Measurements from ENCODE around the gene ZNF462.

DNA sequence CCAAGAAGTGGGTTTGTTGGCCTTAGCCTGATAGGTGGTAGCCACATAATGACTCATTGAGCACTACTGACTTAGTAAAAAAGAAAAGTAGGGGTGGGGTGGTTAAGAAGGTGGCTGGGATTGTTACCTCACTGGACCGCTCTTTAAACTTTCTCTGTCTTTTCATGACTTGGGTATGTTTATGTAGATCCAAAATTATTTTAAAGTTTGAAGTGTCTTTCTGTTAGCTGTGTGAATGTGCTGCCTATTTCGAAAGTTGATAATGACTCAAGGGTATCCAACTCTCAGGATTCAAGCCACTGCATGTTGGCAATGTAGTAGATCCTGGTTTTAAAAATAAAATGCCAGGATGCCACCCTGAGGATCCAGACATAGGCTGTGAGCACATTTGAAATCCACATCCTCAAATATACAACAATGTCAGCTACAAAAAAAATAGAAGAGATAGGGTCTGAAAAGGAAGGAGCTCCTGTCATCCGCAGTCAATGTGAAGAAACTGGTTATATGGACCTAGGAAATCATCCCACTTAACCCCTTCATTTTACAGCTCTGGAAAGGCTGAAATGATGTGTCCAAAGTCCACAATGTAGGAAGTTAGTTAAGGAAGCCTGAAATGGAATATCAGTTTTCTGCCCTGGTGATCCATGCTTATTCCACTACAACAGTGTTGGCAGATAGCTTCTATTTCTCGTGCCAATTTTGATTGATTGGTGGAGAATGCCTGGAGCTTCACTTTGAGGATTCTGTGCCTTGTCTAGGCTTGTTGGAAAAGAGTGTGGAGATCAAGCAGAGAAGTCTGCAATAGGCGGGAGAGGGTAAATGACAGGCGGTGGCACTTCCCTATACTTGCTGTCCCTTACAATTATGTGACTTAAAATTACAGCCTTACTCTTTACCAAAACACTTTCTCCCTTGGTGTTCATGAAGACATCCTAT is 23.4 kb downstream of the ZNF462 start:
- TF ChIP-seq RAD21 (IDR thresholded peaks at IDR 0.05; ENCODE audit: low read depth) (no peak), YY1 (IDR thresholded peaks at IDR 0.05; ENCODE audit: low read depth) (no peak), FOXM1 (IDR thresholded peaks at IDR 0.05; ENCODE audit: borderline replicate concordance, low read depth) (no peak), CEBPB (IDR thresholded peaks at IDR 0.05) (no peak), TAF1 (IDR thresholded peaks at IDR 0.05; ENCODE audit: low read depth) (no peak), NFIC (IDR thresholded peaks at IDR 0.05) (no peak)
- TF ChIP-seq, protein P1, sequence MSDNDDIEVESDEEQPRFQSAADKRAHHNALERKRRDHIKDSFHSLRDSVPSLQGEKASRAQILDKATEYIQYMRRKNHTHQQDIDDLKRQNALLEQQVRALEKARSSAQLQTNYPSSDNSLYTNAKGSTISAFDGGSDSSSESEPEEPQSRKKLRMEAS (IDR thresholded peaks at IDR 0.05), result no peak

Measured in Ishikawa (cell line).